IPS-20b (cell line): Measurements from ENCODE around the gene ERN1.
"Not testable (repeated sequence)": the region's sequence is repeated elsewhere in the genome, so short reads cannot be mapped to it uniquely, and the experiment has no call there.

Source experiments
- H3K27ac ChIP-seq: one replicate; pipeline ENCODE4 v1.5.1; 2013; ENCODE audit warnings: low read length
- H3K27me3 ChIP-seq: 2 replicates; pipeline ENCODE4 v1.6.1; 2013; ENCODE audit warnings: mild to moderate bottlenecking, low read length, inconsistent platforms; ENCODE audit not compliant: insufficient read depth
- H3K36me3 ChIP-seq: 2 replicates; pipeline ENCODE4 v1.6.1; 2013; ENCODE audit warnings: low read depth, mild to moderate bottlenecking, inconsistent platforms, low read length, moderate library complexity; ENCODE audit not compliant: insufficient read depth
- H3K4me1 ChIP-seq: 2 replicates; pipeline ENCODE4 v1.6.1; 2013; ENCODE audit warnings: mild to moderate bottlenecking, control low read depth, inconsistent platforms, low read length, moderate library complexity; ENCODE audit not compliant: insufficient read depth
- H3K4me3 ChIP-seq: 2 replicates; pipeline ENCODE4 v1.5.1; 2013; ENCODE audit warnings: mild to moderate bottlenecking, low read length, inconsistent platforms
- H3K9ac ChIP-seq: 2 replicates; pipeline ENCODE4 v1.6.1; 2013; ENCODE audit warnings: low read depth, mild to moderate bottlenecking, inconsistent platforms, low read length, moderate library complexity
- H3K9me3 ChIP-seq: 2 replicates; pipeline ENCODE4 v1.6.1; 2013; ENCODE audit warnings: mild to moderate bottlenecking, low read depth, low read length, inconsistent platforms; ENCODE audit not compliant: insufficient read depth

Gene ERN1

GRCh38 chr17:64129765-64130558 is at the start of gene ERN1:
Gene ERN1, minus strand, starts transcription at chr17:64130144. Its CDS starts 115 bp downstream, at chr17:64130029.
- H3K4me1 ChIP-seq, result peaks cover 6% of the 10 kb centered on the region; the same call in 1 of the 2 replicates
- H3K4me3 ChIP-seq, result peak within 1 kb of the TSS; percentile 80
- H3K9me3 ChIP-seq, result no peaks in the 10 kb centered on the region
- peak within 1 kb of the TSS; percentile 59 for H3K9ac ChIP-seq
- no peaks in the 10 kb centered on the region for H3K36me3 ChIP-seq
- H3K27me3 ChIP-seq, result peaks cover 31% of the 10 kb centered on the region
- H3K27ac ChIP-seq, result no peak within 1 kb of the TSS

DNA sequence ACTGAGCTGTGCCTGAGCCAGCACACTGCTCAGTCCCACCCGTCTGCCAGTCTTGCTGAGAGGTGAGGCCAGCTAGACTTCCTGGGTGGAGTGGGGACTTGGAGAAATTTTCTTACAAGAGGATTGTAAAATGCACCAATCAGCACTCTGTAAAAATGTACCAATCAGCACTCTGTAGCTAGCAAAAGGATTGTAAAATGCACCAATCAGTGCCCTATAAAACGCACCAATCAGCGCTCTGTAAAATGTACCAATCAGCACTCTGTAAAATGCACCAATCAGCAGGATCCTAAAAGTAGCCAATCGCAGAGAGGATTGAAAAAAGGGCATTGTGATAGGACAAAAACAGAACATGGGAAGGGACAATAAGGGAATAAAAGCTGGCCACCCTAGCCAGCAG is 49.1 kb upstream of the ERN1 start:
- H3K4me3 ChIP-seq, H3K27ac ChIP-seq, H3K36me3 ChIP-seq, H3K27me3 ChIP-seq, H3K9ac ChIP-seq, H3K4me1 ChIP-seq, H3K9me3 ChIP-seq: not testable (repeated sequence)

- no peaks in the 10 kb centered on the region for H3K4me1 ChIP-seq
- no peak overlapping the region for H3K9ac ChIP-seq
- no peak overlapping the region for H3K27ac ChIP-seq
Measured at GRCh38 chr17:64178011-64178825, 48.3 kb upstream of the ERN1 start.

DNA sequence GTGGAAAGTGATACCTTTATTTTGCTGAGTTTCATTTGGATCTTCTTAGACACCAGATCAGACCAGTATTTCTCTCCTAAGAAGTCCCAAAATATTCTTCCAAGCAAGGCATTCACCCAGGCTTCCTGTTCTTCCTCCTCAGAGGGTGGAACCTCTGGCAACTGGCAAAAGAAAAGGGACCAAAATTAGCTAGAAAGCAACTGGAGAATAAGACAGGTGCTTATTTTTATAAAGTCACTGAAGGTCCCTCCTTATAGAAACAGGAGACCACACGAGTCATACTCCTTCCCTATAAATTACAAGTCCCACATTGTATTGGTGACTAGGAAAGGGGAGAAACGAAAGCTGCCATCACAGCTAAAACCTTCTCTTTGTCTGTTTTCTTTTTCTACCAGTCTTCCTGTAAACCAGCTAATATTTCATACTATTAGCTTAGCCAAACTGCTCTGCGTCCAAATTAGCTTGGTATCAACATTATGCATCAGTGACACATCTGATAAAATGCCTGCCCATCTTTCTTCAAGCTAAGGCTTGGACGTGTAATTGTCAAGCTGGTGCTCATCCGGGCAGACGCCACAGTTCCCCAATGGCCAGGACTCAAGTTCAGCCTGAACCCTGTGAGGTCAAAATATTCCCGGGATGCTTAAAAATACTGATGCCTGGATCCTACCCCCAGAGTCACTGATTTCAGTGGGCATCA is 47.5 kb upstream of the ERN1 start:
- H3K4me3 ChIP-seq, result no peak overlapping the region
- H3K4me1 ChIP-seq, result no peaks in the 10 kb centered on the region
- 0 out of 2 replicates have a peak, but pooled peaks cover 4% of the 10 kb centered on the region for H3K36me3 ChIP-seq
- no peak overlapping the region for H3K9ac ChIP-seq
- H3K9me3 ChIP-seq, result no peaks in the 10 kb centered on the region
- no peaks in the 10 kb centered on the region for H3K27me3 ChIP-seq
- no peak overlapping the region for H3K27ac ChIP-seq

More at GRCh38 chr17:64178011-64178825, 48.3 kb upstream of the ERN1 start:
- no peak overlapping the region for H3K4me3 ChIP-seq
- H3K27me3 ChIP-seq, result no peaks in the 10 kb centered on the region
- H3K9me3 ChIP-seq, result no peaks in the 10 kb centered on the region
- H3K36me3 ChIP-seq, result 0 out of 2 replicates have a peak, but pooled peaks cover 4% of the 10 kb centered on the region

DNA sequence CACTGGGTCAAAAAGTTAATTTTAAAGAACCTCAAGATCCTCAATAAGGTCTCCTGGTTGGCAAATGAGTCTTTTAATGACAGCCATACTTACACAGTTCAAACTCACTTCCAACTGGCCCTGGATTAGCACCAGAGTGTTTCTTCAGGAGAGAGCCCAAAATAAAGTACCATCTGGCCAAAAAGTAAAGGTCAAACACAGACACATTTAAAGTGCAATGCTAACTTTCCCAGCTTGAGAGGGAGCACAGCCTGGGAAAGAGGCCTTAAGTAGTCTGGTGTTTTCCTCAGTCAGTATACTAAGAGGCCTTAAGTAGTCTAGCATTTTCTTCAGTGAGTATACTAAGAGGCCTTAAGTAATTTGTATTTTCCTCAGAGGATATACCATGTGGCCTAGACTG is 46.6 kb upstream of the ERN1 start:
- Histone ChIP-seq H3K9me3 (no peaks in the 10 kb centered on the region), H3K9ac (no peak overlapping the region), H3K4me1 (no peaks in the 10 kb centered on the region), H3K36me3 (0 out of 2 replicates have a peak, but pooled peaks cover 4% of the 10 kb centered on the region), H3K27me3 (no peaks in the 10 kb centered on the region), H3K27ac (no peak overlapping the region), H3K4me3 (no peak overlapping the region)

DNA sequence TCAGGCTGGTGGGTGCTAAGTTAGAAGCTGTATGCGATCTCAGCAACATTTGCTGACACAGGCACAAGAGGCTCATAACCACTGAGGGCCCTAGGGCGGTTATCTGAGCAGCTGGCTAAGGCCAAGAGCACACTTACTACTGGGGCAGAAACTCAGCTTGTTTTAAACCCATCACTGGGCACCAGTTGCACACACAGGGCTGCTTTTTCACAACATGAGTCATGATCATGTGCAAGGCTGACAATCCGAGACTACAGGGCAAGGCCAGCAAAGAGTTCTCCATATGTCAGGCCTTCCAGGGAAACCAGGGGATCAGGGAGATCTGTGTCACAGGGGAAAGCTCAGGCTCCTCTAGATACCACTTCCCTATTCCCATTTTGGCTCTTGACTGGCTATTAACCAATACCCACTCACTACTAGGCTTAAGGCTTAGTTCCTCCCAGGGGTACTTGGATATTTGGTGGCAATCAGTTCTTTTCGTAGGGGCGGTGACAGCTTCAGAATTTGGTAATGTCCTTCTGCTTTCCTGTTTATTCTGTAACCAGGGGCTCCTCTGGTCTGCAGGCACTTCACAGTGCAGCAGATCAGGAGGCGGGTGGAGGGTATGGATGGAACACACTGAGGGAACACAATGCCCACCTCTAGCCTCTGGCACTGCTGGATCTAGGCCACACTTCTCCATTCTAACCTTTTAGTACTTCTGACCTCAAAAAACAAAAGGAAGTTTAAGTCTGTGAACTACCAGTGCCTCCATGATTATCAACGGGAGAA is 44.9 kb upstream of the ERN1 start:
- no peak overlapping the region for H3K9ac ChIP-seq
- H3K9me3 ChIP-seq, result no peaks in the 10 kb centered on the region
- no peaks in the 10 kb centered on the region for H3K4me1 ChIP-seq
- H3K27me3 ChIP-seq, result no peaks in the 10 kb centered on the region
- H3K4me3 ChIP-seq, result no peak overlapping the region
- H3K36me3 ChIP-seq, result peaks cover 9% of the 10 kb centered on the region; the same call in 1 of the 2 replicates
- no peak overlapping the region for H3K27ac ChIP-seq

DNA sequence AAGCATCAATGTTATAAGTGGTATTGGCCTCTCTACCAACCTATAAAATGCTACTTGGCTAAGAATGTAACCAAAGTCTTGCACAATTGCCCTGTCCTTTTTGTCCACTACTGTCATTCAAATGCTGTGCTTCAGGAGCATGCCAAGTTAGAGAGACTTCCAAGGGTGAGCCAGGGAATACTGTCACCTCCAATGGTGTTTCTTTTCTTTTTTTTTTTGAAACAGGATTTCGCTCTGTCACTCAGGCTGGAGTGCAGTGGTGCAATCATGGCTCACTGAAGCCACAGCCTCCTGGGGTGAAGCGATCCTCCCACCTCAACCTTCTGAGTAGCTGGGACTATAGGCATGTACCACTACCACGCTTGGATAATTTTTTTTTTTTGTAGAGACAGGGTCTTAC is 43.7 kb upstream of the ERN1 start:
- Histone ChIP-seq H3K27ac (no peak overlapping the region), H3K4me1 (no peaks in the 10 kb centered on the region)

DNA sequence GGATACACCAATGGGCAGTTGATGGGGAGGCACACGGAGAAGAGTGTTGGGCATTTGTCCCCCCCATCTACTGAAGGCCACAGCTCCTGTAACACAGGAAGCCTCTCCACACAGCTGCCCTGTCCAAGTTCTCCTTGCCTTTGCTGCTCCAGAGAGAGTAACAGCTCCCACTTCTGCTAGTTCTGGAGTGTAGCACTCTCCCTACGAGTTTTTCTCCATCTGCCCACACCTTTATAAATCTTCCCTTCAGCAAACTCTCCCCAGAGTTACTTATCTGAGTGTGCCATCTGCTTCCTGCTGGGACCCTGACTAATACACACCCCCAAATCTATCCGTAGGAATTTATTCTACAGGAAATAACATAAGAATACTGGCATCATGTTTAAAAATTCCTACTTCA is 42.6 kb upstream of the ERN1 start:
- Histone ChIP-seq H3K9ac (no peak overlapping the region), H3K4me3 (no peak overlapping the region), H3K9me3 (no peaks in the 10 kb centered on the region), H3K4me1 (no peaks in the 10 kb centered on the region), H3K27ac (no peak overlapping the region), H3K27me3 (no peaks in the 10 kb centered on the region), H3K36me3 (peaks cover 16% of the 10 kb centered on the region; the same call in 1 of the 2 replicates)

More for the DNA sequence above, 43.7 kb upstream of the ERN1 start:
- Histone ChIP-seq H3K36me3 (peaks cover 16% of the 10 kb centered on the region; the same call in 1 of the 2 replicates), H3K9me3 (no peaks in the 10 kb centered on the region), H3K9ac (no peak overlapping the region), H3K27me3 (no peaks in the 10 kb centered on the region), H3K4me3 (no peak overlapping the region)

GRCh38 chr17:64171041-64171440 is 41.1 kb upstream of the ERN1 start:
- Histone ChIP-seq H3K36me3 (peaks cover 16% of the 10 kb centered on the region; the same call in 1 of the 2 replicates), H3K27me3 (no peaks in the 10 kb centered on the region), H3K4me3 (no peak overlapping the region), H3K9ac (no peak overlapping the region), H3K27ac (no peak overlapping the region), H3K9me3 (no peaks in the 10 kb centered on the region), H3K4me1 (no peaks in the 10 kb centered on the region)

DNA sequence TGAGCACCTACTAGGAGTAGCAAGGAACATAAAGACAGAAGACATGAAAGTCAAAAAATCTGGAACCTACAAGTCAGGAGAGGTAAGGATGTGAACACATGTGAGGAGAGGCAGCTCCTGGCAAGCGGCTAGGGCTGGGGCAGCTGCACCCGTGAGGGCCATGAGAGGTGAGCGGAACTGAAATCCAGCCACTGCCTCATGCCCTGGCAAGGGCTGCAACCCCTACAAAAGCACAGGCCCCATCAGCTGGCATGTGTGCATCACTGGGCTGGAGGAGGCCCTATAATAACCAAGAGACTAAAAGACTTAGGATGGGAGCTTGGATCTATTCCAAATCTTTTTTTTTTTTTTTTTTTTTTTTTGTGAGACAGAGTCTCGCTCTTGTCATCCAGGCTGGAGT is 40.3 kb upstream of the ERN1 start:
- Histone ChIP-seq H3K36me3 (peaks cover 13% of the 10 kb centered on the region; the same call in 1 of the 2 replicates), H3K4me3 (no peak overlapping the region), H3K9me3 (no peaks in the 10 kb centered on the region), H3K4me1 (no peaks in the 10 kb centered on the region), H3K27me3 (no peaks in the 10 kb centered on the region), H3K9ac (no peak overlapping the region), H3K27ac (no peak overlapping the region)

DNA sequence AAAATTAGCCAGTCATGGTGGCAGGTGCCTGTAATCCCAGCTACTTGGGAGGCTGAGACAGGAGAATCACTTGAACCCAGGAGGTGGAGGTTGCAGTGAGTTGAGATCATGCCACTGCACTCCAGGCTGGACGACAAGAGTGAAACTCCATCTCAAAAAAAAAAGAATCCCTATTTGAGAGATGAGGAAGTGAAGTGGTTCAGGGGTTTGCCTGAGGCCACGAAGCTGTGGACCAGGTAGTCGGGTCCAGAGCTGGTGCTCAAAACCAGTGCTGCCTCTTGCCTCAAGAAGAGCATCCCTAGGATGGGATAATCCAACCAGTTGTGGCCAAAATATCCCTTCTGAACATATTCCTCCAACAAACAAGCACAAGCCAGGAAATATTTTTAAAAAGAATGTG is 37.7 kb upstream of the ERN1 start:
- H3K4me3 ChIP-seq, H3K27me3 ChIP-seq, H3K4me1 ChIP-seq, H3K27ac ChIP-seq, H3K9me3 ChIP-seq, H3K9ac ChIP-seq: not testable (repeated sequence)
- peaks cover 11% of the 10 kb centered on the region; the same call in 1 of the 2 replicates for H3K36me3 ChIP-seq
